ENCODE data around the gene MYB.
"Not testable (repeated sequence)": the region's sequence is repeated elsewhere in the genome, so short reads cannot be mapped to it uniquely, and the experiment has no call there.

Gene MYB

DNA sequence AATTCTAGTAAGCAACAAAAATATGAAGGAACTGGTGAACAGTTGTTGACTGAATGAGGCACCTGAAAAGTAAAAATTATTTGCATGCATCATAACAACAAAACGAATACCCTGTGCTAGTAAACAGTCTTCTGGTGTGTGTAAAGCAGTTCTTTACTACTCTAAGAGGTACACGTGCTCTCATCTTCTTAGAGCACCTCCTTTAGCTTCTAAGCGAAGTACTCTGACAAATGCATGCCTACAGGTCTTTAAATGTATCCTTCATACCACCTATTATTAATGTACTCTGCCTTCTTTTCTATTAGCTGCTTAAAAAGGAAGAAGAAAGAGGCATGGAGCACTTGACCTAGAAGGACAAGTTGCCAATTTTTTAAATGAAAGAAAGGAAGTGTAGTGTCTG is 32.2 kb upstream of the MYB start:
- Histone ChIP-seq H3K4me1 (ENCODE audit: low read length) (peaks cover 6% of the 10 kb centered on the region), H3K9ac (ENCODE audit: low read length) (no peak overlapping the region), H3K4me2 (ENCODE audit: low read depth, low read length) (no peak overlapping the region), H3K9me3 (replicated peaks; ENCODE audit: insufficient read depth, low read length) (no peaks in the 10 kb centered on the region), H4K20me1 (ENCODE audit: insufficient read depth, low read length) (no peaks in the 10 kb centered on the region), H2AFZ (ENCODE audit: low read length) (no peak overlapping the region), H3K36me3 (replicated peaks; ENCODE audit: insufficient read depth, low read length) (no peaks in the 10 kb centered on the region), H3K79me2 (ENCODE audit: low read length) (no peaks in the 10 kb centered on the region), H3F3A (ENCODE audit: insufficient read depth, low read length) (no peaks in the 10 kb centered on the region), H3K4me3 (ENCODE audit: low read length) (no peak overlapping the region), H3K27ac (ENCODE audit: low read length) (no peak overlapping the region), H3K27me3 (replicated peaks; ENCODE audit: insufficient read depth, low read length) (no peaks in the 10 kb centered on the region), H3K9me2 (replicated peaks; ENCODE audit: insufficient read depth, low read length) (no peaks in the 10 kb centered on the region)
- TF ChIP-seq, protein P1, sequence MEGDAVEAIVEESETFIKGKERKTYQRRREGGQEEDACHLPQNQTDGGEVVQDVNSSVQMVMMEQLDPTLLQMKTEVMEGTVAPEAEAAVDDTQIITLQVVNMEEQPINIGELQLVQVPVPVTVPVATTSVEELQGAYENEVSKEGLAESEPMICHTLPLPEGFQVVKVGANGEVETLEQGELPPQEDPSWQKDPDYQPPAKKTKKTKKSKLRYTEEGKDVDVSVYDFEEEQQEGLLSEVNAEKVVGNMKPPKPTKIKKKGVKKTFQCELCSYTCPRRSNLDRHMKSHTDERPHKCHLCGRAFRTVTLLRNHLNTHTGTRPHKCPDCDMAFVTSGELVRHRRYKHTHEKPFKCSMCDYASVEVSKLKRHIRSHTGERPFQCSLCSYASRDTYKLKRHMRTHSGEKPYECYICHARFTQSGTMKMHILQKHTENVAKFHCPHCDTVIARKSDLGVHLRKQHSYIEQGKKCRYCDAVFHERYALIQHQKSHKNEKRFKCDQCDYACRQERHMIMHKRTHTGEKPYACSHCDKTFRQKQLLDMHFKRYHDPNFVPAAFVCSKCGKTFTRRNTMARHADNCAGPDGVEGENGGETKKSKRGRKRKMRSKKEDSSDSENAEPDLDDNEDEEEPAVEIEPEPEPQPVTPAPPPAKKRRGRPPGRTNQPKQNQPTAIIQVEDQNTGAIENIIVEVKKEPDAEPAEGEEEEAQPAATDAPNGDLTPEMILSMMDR (IDR thresholded peaks at IDR 0.05; ENCODE audit: low read length) = no peak
- no peak for DNase-seq

DNA sequence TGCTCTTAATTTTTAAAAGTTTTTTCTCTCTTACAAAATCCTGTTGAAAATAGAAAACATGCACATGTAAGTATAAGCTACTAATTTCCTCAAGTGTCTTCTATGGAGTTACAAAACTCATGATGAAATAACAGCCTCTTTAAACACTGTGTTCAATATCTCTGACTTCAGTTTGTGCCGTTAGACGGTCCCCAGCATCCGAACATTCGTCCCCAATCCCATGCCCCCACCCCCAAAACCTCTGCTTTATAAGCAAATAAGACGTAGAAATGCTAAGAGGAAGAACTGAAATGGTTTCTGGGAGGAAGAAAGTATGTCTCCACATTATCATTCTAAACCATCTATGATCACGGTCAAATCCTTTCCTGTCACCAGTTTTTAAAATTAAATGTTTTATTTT is 31.7 kb upstream of the MYB start:
- Histone ChIP-seq H3K79me2 (ENCODE audit: low read length) (no peaks in the 10 kb centered on the region), H3F3A (ENCODE audit: insufficient read depth, low read length) (no peaks in the 10 kb centered on the region), H3K36me3 (replicated peaks; ENCODE audit: insufficient read depth, low read length) (no peaks in the 10 kb centered on the region), H3K9me3 (replicated peaks; ENCODE audit: insufficient read depth, low read length) (no peaks in the 10 kb centered on the region), H4K20me1 (ENCODE audit: insufficient read depth, low read length) (no peaks in the 10 kb centered on the region), H3K4me2 (ENCODE audit: low read depth, low read length) (no peak overlapping the region), H3K9ac (ENCODE audit: low read length) (no peak overlapping the region), H3K27me3 (replicated peaks; ENCODE audit: insufficient read depth, low read length) (no peaks in the 10 kb centered on the region), H2AFZ (ENCODE audit: low read length) (no peak overlapping the region), H3K9me2 (replicated peaks; ENCODE audit: insufficient read depth, low read length) (no peaks in the 10 kb centered on the region), H3K4me1 (ENCODE audit: low read length) (peaks cover 6% of the 10 kb centered on the region), H3K4me3 (ENCODE audit: low read length) (no peak overlapping the region), H3K27ac (ENCODE audit: low read length) (no peak overlapping the region)
- no peak for DNase-seq
- TF ChIP-seq, protein P1 (IDR thresholded peaks at IDR 0.05; ENCODE audit: low read length) = no peak

DNA sequence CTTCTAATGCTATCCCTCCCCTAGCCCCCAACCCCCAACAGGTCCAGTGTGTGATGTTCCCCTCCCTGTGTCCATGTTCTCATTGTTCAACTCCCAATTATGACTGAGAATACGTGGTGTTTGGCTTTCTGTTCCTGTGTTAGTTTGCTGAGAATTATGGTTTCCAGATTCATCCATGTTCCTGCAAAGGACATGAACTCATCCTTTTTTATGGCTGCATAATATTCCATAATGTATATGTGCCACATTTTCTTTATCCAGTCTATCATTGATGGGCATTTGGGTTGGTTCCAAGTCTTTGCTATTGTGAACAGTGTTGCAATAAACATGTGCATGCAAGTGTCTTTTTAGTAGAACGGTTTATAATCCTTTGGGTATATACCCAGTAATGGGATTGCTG is 30.6 kb upstream of the MYB start:
- not testable (repeated sequence) for H3K27ac ChIP-seq (ENCODE audit: low read length); H4K20me1 ChIP-seq (ENCODE audit: insufficient read depth, low read length); H3K36me3 ChIP-seq (replicated peaks; ENCODE audit: insufficient read depth, low read length); H3K27me3 ChIP-seq (replicated peaks; ENCODE audit: insufficient read depth, low read length); H3F3A ChIP-seq (ENCODE audit: insufficient read depth, low read length); DNase-seq; H3K9ac ChIP-seq (ENCODE audit: low read length); H3K4me1 ChIP-seq (ENCODE audit: low read length); H3K9me2 ChIP-seq (replicated peaks; ENCODE audit: insufficient read depth, low read length); H2AFZ ChIP-seq (ENCODE audit: low read length); H3K4me3 ChIP-seq (ENCODE audit: low read length); H3K9me3 ChIP-seq (replicated peaks; ENCODE audit: insufficient read depth, low read length); H3K4me2 ChIP-seq (ENCODE audit: low read depth, low read length); H3K79me2 ChIP-seq (ENCODE audit: low read length)

DNA sequence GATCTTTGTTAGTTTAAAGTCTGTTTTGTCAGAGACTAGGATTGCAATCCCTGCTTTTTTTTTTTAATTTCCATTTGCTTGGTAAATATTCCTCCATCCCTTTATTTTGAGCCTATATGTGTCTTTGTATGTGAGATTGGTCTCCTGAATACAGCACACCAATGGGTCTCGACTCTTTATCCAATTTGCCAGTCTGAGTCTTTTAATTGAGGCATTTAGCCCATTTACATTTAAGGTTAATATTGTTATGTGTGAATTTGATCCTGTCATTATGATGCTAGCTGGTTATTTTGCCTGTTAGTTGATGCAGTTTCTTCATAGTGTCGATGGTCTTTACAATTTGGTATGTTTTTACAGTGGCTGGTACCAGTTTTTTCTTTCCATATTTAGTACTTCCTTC is 27.0 kb upstream of the MYB start:
- H2AFZ ChIP-seq (ENCODE audit: low read length); H3K4me2 ChIP-seq (ENCODE audit: low read depth, low read length); H3K4me3 ChIP-seq (ENCODE audit: low read length); H3F3A ChIP-seq (ENCODE audit: insufficient read depth, low read length); H3K27ac ChIP-seq (ENCODE audit: low read length); H3K9me2 ChIP-seq (replicated peaks; ENCODE audit: insufficient read depth, low read length); H4K20me1 ChIP-seq (ENCODE audit: insufficient read depth, low read length); H3K4me1 ChIP-seq (ENCODE audit: low read length); H3K9me3 ChIP-seq (replicated peaks; ENCODE audit: insufficient read depth, low read length); H3K36me3 ChIP-seq (replicated peaks; ENCODE audit: insufficient read depth, low read length); H3K9ac ChIP-seq (ENCODE audit: low read length); H3K79me2 ChIP-seq (ENCODE audit: low read length); H3K27me3 ChIP-seq (replicated peaks; ENCODE audit: insufficient read depth, low read length); DNase-seq: not testable (repeated sequence)

DNA sequence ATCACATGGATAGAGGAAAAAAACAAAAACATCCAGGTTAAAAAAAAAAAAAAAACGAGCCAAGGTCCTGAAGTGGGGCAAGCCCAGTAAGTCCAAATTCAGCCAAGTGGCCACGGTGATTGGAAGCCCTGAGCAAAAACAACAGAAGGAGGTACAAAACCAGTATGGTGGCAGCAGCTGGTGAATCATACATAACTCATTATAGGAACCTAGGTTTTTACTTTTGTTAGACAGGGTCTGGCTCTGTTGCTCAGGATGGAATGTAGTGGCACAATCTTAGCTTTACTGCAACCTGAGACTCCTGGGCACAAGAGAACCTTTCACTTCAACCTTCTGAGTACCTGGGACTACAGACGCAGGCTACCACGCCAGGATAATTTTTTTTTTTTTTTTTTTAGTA is 22.7 kb upstream of the MYB start:
- Histone ChIP-seq H3K27me3 (replicated peaks; ENCODE audit: insufficient read depth, low read length) (no peaks in the 10 kb centered on the region), H3F3A (ENCODE audit: insufficient read depth, low read length) (peaks cover 9% of the 10 kb centered on the region; the same call in 1 of the 2 replicates), H3K9me2 (replicated peaks; ENCODE audit: insufficient read depth, low read length) (no peaks in the 10 kb centered on the region), H3K4me1 (ENCODE audit: low read length) (peaks cover 8% of the 10 kb centered on the region; the same call in 1 of the 2 replicates), H3K9ac (ENCODE audit: low read length) (no peak overlapping the region), H3K36me3 (replicated peaks; ENCODE audit: insufficient read depth, low read length) (no peaks in the 10 kb centered on the region), H3K4me3 (ENCODE audit: low read length) (no peak overlapping the region), H3K9me3 (replicated peaks; ENCODE audit: insufficient read depth, low read length) (no peaks in the 10 kb centered on the region), H4K20me1 (ENCODE audit: insufficient read depth, low read length) (no peaks in the 10 kb centered on the region), H2AFZ (ENCODE audit: low read length) (no peak overlapping the region), H3K27ac (ENCODE audit: low read length) (no peak overlapping the region), H3K4me2 (ENCODE audit: low read depth, low read length) (no peak overlapping the region), H3K79me2 (ENCODE audit: low read length) (no peaks in the 10 kb centered on the region)
- no peak for DNase-seq
- no peak for TF ChIP-seq EZH2phosphoT487 (IDR thresholded peaks at IDR 0.05; ENCODE audit: low read length)
- no peak for TF ChIP-seq EZH2 (optimal IDR thresholded peaks at IDR 0.05; ENCODE audit: low read depth, low read length)
- TF ChIP-seq, protein P1 (IDR thresholded peaks at IDR 0.05; ENCODE audit: low read length) = no peak
